GM18861 (cell line): Measurements from ENCODE around the gene GALNT4.

Experiments
- ATAC-seq: cut with Tn5 transposase; IDR thresholded peaks from one replicate; pipeline ENCODE4 v1.9.1; 2021; ENCODE audit not compliant: unreplicated experiment

The GALNT4 gene

DNA sequence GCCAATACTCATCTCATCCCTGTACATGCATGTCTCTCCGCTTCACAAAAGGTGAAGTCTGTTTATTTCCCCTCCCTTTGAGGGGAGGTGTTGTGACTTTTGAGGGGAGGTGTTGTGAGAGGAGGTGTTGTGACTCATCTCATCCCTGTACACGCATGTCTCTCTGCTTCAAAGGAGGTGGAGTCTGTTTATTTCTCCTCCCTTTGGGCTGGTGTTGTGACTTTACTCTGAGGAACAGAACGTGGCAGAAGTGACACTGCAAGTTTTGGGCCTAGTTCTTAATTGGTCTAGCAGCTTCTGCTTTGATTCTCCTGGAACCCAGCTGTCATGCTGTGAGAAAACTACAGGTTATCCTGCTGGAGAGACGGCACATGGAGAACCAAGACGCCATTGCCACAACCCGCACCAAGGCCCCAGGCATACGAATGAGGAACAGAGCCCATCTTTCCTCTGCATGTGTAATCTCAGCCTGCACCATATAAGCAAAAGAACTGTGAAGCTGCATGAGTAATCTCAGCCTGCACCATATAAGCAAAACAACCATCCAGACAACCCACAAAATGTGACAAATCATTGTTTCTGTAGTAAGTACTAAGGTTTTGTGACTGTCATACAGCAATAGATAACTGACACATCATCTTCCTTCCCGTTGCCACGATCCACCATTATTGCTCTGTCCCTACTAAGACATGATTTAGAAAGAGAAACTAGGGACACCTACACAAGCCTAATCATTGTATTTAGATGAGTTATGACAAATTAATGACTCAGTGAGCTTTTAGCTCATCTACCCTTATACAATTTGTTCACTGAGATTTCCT, 30.0 kb downstream of the GALNT4 start:
- ATAC-seq: no peak

DNA sequence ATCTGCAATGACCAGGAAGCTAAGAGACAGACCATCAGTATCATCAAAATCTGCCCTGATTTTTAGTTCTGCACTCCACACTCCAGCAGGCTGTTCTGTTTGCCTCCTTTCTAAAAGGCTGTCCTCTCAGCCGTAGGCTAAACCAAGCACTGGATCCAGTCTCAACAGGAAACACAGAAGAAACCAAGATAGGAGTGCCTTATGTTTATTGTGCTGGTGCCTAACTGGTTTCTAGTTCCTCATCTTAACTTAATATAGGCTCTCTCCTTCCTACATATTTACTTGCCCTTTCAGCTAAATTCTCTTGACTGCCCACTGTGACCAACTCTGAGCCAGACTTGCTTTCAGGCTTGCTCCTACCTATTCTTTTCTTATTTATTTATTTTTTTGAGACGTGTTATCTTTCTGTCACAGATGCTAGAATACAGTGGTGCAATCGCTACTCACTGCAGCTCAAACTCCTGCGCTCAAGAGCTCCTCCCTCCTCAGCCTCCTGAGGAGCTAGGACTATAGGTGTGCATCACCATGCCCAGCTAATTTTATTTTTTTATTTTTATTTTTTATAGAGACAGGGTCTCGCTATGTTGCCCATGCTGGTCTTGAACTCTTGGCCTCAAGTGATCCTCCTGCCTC, 30.8 kb downstream of the GALNT4 start:
- ATAC-seq: no peak

DNA sequence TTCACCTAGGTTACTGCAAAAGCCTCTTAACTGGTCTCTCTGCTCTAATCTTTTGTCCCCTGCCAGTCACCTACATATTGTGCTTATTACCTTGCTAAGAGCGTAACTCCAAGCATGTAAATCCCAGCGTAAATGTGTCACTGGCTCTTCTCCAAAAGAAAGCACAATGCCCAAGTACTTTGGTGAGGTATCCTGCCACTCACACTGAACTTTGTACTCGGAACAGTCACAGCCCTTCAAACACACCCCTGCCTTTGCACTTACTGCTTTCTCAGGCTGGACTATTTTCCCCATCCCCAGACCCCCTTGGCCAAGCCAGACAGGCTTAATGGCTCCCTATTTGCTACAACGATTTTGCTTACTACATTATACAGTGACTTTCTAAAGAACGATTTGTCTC, 31.7 kb downstream of the GALNT4 start:
- ATAC-seq: no peak

DNA sequence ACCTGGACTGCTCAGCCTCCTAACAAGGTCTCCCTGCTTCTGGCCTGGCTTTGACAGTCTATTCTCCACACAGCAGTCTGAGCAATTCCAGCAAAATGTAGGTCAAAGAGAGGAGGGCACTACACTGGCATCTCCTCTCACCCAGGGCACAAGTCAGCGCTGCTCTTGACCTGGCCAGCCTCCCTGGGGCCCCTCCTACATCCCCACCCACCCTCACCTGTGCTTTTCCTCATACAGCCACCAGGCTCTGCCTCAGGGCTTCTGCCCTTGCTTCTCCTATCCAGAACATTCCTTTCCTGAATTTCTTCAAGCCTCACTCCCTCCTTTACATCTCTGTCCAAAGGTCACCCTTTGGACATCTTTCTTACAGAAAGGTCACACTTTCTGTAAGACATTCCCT, 33.7 kb downstream of the GALNT4 start:
- ATAC-seq: no peak

DNA sequence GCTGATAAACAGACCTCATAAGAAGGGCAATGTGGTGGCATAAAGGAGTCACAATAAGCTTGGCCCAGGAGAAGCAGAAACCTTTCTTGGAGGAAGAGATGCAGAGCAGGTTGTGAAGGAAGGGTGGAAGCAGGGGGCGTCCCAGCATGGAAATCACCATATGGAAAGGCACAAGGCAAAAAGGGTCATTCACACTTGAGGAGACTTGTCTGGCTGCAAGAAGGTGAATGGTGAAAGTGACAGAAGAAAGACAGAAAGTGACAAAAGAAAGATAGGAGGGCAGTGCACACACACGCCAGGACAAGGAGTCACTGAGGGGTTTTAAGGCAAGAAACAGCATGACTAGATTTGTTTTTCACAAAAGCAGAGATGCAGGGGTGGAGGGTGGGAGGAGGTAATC, 38.3 kb downstream of the GALNT4 start:
- no peak for ATAC-seq

DNA sequence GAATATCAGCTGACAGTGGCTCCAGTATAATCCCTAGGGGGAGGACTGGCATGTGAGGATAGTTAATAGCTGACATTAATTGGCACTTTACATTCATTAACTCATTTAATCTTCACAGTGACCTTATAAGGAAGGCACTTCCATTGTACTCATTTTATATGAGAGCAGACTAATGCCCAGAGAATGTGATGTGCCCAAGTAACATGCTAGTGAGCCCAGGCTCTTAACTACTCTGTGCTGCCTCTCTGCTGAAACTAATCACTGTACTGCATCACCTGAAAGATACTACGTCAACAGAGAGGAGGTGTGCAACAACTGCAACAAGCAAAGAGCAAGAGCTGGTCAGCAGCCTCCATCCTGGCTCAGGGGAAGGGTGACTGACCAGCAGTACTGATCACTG, 40.1 kb downstream of the GALNT4 start:
- no peak for ATAC-seq

DNA sequence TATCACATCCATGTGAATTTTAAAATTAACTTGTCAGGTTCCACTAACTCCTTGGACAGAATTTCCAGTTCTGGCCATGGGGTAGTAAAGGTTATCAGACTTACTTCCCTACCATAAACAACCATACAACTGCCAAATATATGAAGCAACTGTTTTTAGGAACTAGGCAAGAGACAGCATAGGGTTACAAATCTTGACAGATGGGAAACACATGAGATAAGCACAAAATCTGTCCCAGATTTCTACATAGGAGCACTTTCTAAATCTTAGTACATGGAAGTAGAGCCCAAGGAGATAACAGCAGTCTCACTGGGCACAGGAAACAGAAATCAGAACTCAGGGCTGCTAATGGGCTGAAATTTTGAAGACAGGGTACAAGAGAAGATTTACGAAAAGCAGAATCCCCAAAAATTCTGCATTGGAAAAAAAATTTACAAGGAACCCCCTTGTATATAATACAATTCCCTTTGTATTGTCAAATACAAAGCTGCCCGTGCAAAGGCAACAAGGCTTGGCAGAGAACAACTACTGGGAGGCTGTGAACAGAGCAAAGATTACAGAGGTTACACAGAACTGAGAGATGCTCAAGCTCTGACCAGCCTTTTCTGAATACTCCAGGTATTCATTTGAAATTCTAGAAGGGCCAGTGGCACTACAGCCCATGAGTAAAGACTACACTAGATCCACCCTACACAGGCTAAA, 43.2 kb downstream of the GALNT4 start:
- ATAC-seq: no peak

DNA sequence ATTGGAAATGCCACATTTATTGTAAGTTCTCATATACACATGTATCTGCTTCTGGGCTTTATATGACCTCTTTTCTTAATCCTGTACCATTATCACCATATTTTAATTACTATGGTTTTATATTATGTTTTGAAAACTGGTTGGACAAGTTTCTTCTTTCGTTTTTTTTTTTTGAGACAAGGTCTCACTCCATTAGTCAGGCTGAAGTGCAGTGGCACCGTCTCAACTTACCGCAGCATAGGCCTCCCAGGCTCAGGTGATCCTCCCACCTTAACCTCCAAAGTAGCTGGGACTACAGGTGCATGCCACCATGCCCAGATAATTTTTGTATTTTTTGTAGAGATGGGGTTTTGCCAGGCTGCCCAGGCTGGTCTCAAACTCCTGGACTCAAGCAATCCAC, 44.6 kb downstream of the GALNT4 start:
- ATAC-seq: no peak

DNA sequence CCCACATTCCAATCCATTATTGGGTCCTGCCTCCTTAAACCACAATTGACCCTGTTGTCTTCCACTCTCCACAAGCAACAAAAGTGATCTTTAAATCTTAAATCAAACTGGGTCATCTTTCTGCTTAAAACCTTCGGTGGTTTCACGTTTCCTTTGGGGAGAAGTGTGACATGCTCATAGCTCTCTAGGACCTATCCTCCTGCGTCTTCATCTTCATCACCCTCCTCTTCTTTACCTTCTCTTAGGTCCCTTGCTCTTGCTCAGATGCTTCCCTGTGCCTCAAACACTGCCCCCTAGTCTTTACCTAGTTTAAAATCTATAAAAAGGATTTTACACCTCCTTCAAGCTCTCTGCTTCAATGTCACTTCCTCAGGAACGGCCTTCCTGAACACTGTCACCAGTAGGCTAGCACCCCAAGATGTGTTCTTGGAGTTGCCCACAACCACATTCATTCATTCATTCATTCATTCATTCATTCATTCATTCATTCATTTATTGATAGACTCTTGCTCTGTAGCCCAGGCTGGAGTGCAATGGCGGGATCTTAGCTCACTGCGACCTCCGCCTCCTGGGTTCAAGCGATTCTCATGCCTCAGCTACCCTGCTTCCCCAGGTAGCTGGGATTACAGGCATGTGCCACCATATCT, 46.8 kb downstream of the GALNT4 start:
- ATAC-seq: no peak

DNA sequence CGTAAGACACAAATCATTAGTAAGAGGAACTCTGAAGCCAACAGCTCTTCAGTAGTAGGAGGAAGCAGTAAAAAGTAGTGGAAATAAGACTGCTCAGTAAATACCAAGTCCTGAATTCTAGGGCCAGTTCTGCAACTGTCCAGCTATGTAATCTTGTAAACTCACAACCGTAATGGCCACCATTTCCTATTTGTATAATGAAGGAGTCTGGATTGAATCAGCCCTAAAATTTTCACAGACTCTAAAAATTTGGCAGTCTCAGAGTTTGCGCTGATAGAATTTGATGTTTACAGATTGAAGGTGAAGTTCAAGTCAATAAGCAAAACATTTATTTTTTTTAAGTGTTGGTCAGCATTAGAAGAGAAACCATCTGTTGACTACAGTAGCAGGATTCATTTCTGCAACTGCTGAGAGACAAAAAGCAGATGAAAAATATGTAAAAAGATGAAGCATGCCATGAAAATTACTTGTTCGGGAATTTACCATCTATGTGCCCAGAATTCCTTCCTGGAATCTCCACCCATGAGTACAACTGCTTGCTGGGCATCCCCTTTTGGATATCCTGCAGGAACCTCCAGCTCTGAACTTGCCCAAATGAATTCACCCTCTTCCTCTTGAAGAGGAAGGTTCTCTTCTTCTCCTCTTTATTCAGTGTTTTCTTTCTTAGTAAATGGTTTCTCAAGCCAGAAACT, 47.5 kb downstream of the GALNT4 start:
- no peak for ATAC-seq

DNA sequence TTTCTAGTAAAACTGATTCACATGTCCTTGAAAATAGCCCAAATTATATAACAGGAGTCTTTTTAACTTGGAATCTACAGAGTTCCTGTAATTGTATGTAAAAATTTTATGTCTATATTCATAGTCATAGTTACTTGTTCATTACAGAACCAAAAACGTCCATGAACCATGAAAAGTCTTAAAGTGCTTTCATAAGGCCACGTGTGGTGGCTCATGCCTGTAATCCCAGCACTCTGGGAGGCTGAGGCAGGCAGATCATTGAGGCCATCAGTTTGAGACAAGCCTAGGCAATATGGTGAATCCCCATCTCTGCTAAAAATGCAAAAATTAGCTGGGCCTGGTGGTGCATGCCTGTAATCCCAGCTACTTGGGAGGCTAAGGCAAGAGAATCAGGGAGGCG, 48.4 kb downstream of the GALNT4 start:
- ATAC-seq: no peak

DNA sequence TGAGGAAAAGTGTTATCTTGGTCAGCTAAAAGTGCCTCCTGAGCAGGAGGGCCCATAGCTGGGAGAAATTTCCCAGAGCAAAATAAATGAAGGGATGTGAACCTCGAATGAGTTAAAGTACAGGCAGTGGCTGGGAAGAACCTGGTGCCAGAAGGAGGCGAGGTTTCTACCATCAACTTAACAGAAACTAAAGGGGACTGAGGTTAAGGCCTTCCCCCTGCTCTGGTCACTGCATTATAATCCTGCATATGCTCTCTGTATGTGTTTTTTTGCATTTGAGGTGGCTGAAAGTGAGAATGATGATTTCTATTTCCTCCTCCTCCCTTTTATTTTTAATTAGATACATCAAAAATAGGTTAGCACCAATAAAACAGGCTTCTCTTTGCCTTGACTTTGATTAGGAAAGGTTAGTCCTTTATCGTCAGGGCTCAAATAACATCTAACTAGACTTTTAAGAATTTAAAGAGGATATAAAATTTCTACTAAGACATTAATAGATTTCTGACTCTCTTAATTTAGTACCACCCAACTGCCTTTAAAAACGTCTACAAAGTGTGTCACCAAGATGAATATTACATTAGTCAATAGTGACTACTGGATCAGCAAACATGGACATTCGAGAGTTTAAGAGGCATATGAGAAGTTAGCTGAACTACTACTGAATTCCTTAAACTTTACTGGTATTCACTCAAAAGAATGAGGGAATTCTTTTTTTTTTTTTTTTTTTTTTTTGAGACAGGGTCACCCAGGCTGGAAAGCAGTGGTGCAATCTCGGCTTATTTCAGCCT, 49.2 kb downstream of the GALNT4 start:
- no peak for ATAC-seq

DNA sequence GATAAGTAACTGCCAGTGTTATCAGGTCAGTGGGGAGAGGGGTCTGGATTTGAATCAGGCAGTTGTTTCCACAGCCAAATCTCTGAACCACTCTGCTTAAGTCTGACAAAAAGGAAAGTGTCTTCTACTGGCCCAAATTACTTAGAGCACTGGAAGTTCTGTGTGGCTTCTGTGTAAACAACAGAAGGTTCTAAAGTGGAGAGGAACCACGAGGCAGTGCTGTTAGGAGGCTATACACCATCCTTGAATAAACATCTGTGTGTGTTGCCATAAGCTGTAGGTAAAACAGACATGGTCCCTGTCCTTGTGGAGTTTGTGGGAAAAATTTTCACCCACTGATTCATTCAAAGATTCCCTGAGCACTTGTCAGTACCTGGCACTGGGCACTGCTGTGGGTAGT, 50.0 kb downstream of the GALNT4 start:
- ATAC-seq: no peak
